ENCODE data around the gene GPATCH3.
A peak's percentile ranks its signal among the peaks of the same experiment; 100 is the strongest.
"Not testable (repeated sequence)": the region's sequence is repeated elsewhere in the genome, so short reads cannot be mapped to it uniquely, and the experiment has no call there.

GPATCH3 gene

GRCh38 chr1:26911399-26912146 is 11.3 kb upstream of the GPATCH3 start:
- DNase-seq = no peak

GRCh38 chr1:26910343-26911160 is 10.3 kb upstream of the GPATCH3 start:
- no peak for DNase-seq

- DNase-seq = no peak
Observed at GRCh38 chr1:26909951-26910342, 9.7 kb upstream of the GPATCH3 start.

- no peak for DNase-seq
Observed at GRCh38 chr1:26907071-26907917, 7.0 kb upstream of the GPATCH3 start.

- no peak for DNase-seq
Observed at GRCh38 chr1:26900815-26901511, 696 bp upstream of the GPATCH3 start.

GRCh38 chr1:26897351-26897750 is 2.9 kb downstream of the GPATCH3 start:
- DNase-seq = no peak

- DNase-seq = no peak
Observed at GRCh38 chr1:26894263-26894662, 6.0 kb downstream of the GPATCH3 start.

- DNase-seq = no peak
Observed at GRCh38 chr1:26890467-26890796, 9.8 kb downstream of the GPATCH3 start.

- DNase-seq = peak; percentile 90
Observed at GRCh38 chr1:26889551-26890466, 10.5 kb downstream of the GPATCH3 start, which contains the start of gene GPN2. TSS of gene GPN2 (minus strand) at chr1:26890283. CDS start at chr1:26890096, 187 bp downstream.

GRCh38 chr1:26888231-26888630 is 12.0 kb downstream of the GPATCH3 start:
- DNase-seq = no peak

GRCh38 chr1:26887125-26887524 is 13.1 kb downstream of the GPATCH3 start:
- no peak for DNase-seq

- no peak for DNase-seq
Observed at GRCh38 chr1:26882696-26883463, 17.4 kb downstream of the GPATCH3 start.

GRCh38 chr1:26881611-26882010 is 18.7 kb downstream of the GPATCH3 start:
- not testable (repeated sequence) for DNase-seq

GRCh38 chr1:26879793-26880192 is 20.5 kb downstream of the GPATCH3 start:
- DNase-seq = no peak

- no peak for DNase-seq
Observed at GRCh38 chr1:26877326-26877725, 22.9 kb downstream of the GPATCH3 start.

- peak; percentile 61 for DNase-seq
Observed at GRCh38 chr1:26874896-26875295, 25.4 kb downstream of the GPATCH3 start.

- not testable (repeated sequence) for DNase-seq
Observed at GRCh38 chr1:26873097-26873496, 27.2 kb downstream of the GPATCH3 start.

- peak; percentile 99 for DNase-seq
Observed at GRCh38 chr1:26864610-26865480, 35.4 kb downstream of the GPATCH3 start.

- DNase-seq = no peak
Observed at GRCh38 chr1:26863685-26864077, 36.6 kb downstream of the GPATCH3 start.
